ENCODE data around the gene RPS6KA4.
A peak's percentile ranks its signal among the peaks of the same experiment; 100 is the strongest.

Gene RPS6KA4

GRCh38 chr11:64385945-64386704 is 27.2 kb downstream of the RPS6KA4 start:
- no peak overlapping the region for H4K8ac ChIP-seq (ENCODE audit: low read length)
- no peaks in the 10 kb centered on the region for H3K79me1 ChIP-seq (replicated peaks; ENCODE audit: low read length, poor library complexity, severe bottlenecking)
- 76% methylated on average over 10 of the region's 11 CpGs for WGBS

DNA sequence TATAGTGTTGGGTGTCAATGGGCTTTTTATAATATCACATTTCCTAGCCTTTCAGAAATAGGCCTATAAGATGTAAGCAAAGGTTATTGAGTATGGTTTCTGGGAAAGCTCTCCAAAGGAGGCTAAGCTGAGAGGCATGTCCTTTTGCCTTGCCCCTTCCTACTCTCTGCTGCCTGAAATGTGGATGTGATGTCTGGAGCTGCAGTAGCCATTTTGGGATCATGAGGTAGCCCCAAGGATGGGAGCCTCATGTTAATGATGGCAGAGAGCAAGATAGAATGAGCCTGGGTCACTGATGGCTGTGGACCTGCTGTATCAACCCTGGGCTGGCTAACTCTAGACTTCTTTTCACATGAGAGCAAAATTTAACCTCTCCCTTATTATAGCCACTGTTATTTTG is 29.0 kb downstream of the RPS6KA4 start:
- H3K36me3 ChIP-seq (ENCODE audit: control insufficient read depth in 1 of 2, insufficient read depth in 2 of 2, low read depth in 1 of 2, low read length in 2 of 2) = no peaks in the 10 kb centered on the region
- no peak overlapping the region for H3K14ac ChIP-seq (ENCODE audit: low read length in 2 of 2)
- no peak overlapping the region for H3K9ac ChIP-seq (ENCODE audit: low read length)
- H4K91ac ChIP-seq (ENCODE audit: low read length) = no peak overlapping the region
- no peak overlapping the region for H4K8ac ChIP-seq (ENCODE audit: low read length)
- H2BK12ac ChIP-seq (ENCODE audit: low read length in 2 of 2) = no peak overlapping the region
- H3K4me1 ChIP-seq (ENCODE audit: control insufficient read depth, insufficient read depth, low read depth, low read length) = peaks cover 2% of the 10 kb centered on the region
- no peak overlapping the region for H3K18ac ChIP-seq (ENCODE audit: low read depth in 1 of 2, low read length in 2 of 2)
- H2BK120ac ChIP-seq (ENCODE audit: low read depth, low read length) = no peak overlapping the region
- no peak overlapping the region for H3K27ac ChIP-seq (ENCODE audit: low read length, poor library complexity, severe bottlenecking)
- no peak overlapping the region for H2BK5ac ChIP-seq (ENCODE audit: low read depth, low read length, poor library complexity, severe bottlenecking)
- no peak overlapping the region for H2BK15ac ChIP-seq (ENCODE audit: low read depth, poor library complexity, severe bottlenecking)
- H3K9me3 ChIP-seq (ENCODE audit: control insufficient read depth, low read length) = peaks cover 9% of the 10 kb centered on the region
- H3K79me1 ChIP-seq (replicated peaks; ENCODE audit: low read length, poor library complexity, severe bottlenecking) = no peaks in the 10 kb centered on the region
- peaks cover 23 to 88% of the 10 kb centered on the region in 2 experiments for H3K27me3 ChIP-seq (ENCODE audit: control insufficient read depth in 1 of 2, insufficient read depth in 1 of 2, low read length in 2 of 2)
- H3K4ac ChIP-seq (ENCODE audit: low read depth in 1 of 2, low read length in 2 of 2) = no peak overlapping the region
- no peak overlapping the region for H2AFZ ChIP-seq (ENCODE audit: low read depth, low read length)
- no peak overlapping the region for H2AK5ac ChIP-seq (ENCODE audit: low read length, severe bottlenecking)
- no peak overlapping the region for H3K4me2 ChIP-seq (ENCODE audit: low read length, poor library complexity, severe bottlenecking)
- no peak overlapping the region for H3K4me3 ChIP-seq (ENCODE audit: insufficient read depth in 1 of 2, low read depth in 1 of 2, low read length in 2 of 2)
- no peak overlapping the region for H3K23ac ChIP-seq (ENCODE audit: low read length in 2 of 2)
- no peak for DNase-seq

More at GRCh38 chr11:64385945-64386704, 27.2 kb downstream of the RPS6KA4 start:
- no peak overlapping the region for H2BK120ac ChIP-seq (ENCODE audit: low read depth, low read length)
- no peak overlapping the region for H3K23ac ChIP-seq (ENCODE audit: low read length in 2 of 2)
- H3K18ac ChIP-seq (ENCODE audit: low read depth in 1 of 2, low read length in 2 of 2) = no peak overlapping the region
- H3K36me3 ChIP-seq (ENCODE audit: control insufficient read depth in 1 of 2, insufficient read depth in 2 of 2, low read depth in 1 of 2, low read length in 2 of 2) = no peaks in the 10 kb centered on the region
- no peak overlapping the region for H3K14ac ChIP-seq (ENCODE audit: low read length in 2 of 2)
- H3K9ac ChIP-seq (ENCODE audit: low read length) = no peak overlapping the region
- no peak overlapping the region for H3K4ac ChIP-seq (ENCODE audit: low read depth in 1 of 2, low read length in 2 of 2)
- no peak overlapping the region for H3K27ac ChIP-seq (ENCODE audit: low read length, poor library complexity, severe bottlenecking)
- no peak overlapping the region for H2BK12ac ChIP-seq (ENCODE audit: low read length in 2 of 2)
- H2AFZ ChIP-seq (ENCODE audit: low read depth, low read length) = no peak overlapping the region
- H4K91ac ChIP-seq (ENCODE audit: low read length) = no peak overlapping the region
- no peak overlapping the region for H2AK5ac ChIP-seq (ENCODE audit: low read length, severe bottlenecking)
- H3K4me3 ChIP-seq (ENCODE audit: insufficient read depth in 1 of 2, low read depth in 1 of 2, low read length in 2 of 2) = no peak overlapping the region
- no peak overlapping the region for H2BK15ac ChIP-seq (ENCODE audit: low read depth, poor library complexity, severe bottlenecking)
- peaks cover 2% of the 10 kb centered on the region for H3K4me1 ChIP-seq (ENCODE audit: control insufficient read depth, insufficient read depth, low read depth, low read length)
- peak; percentile 69 for DNase-seq
- no peak overlapping the region for H3K4me2 ChIP-seq (ENCODE audit: low read length, poor library complexity, severe bottlenecking)
- peaks cover 28 to 90% of the 10 kb centered on the region in 2 experiments for H3K27me3 ChIP-seq (ENCODE audit: control insufficient read depth in 1 of 2, insufficient read depth in 1 of 2, low read length in 2 of 2)
- H3K9me3 ChIP-seq (ENCODE audit: control insufficient read depth, low read length) = peaks cover 9% of the 10 kb centered on the region
- H2BK5ac ChIP-seq (ENCODE audit: low read depth, low read length, poor library complexity, severe bottlenecking) = no peak overlapping the region

GRCh38 chr11:64388894-64389293 is 29.9 kb downstream of the RPS6KA4 start:
- Histone ChIP-seq H3K18ac (ENCODE audit: low read depth in 1 of 2, low read length in 2 of 2) (no peak overlapping the region), H3K27me3 (ENCODE audit: control insufficient read depth in 1 of 2, insufficient read depth in 1 of 2, low read length in 2 of 2) (peaks cover 23 to 79% of the 10 kb centered on the region in 2 experiments), H2AFZ (ENCODE audit: low read depth, low read length) (no peak overlapping the region), H2AK5ac (ENCODE audit: low read length, severe bottlenecking) (no peak overlapping the region), H4K8ac (ENCODE audit: low read length) (no peak overlapping the region), H3K4me1 (ENCODE audit: control insufficient read depth, insufficient read depth, low read depth, low read length) (peaks cover 2% of the 10 kb centered on the region), H2BK120ac (ENCODE audit: low read depth, low read length) (no peak overlapping the region), H2BK12ac (ENCODE audit: low read length in 2 of 2) (no peak overlapping the region), H4K91ac (ENCODE audit: low read length) (no peak overlapping the region), H3K79me1 (replicated peaks; ENCODE audit: low read length, poor library complexity, severe bottlenecking) (no peaks in the 10 kb centered on the region), H3K36me3 (ENCODE audit: control insufficient read depth in 1 of 2, insufficient read depth in 2 of 2, low read depth in 1 of 2, low read length in 2 of 2) (no peaks in the 10 kb centered on the region), H3K27ac (ENCODE audit: low read length, poor library complexity, severe bottlenecking) (no peak overlapping the region), H3K4ac (ENCODE audit: low read depth in 1 of 2, low read length in 2 of 2) (no peak overlapping the region), H3K14ac (ENCODE audit: low read length in 2 of 2) (no peak overlapping the region), H3K23ac (ENCODE audit: low read length in 2 of 2) (no peak overlapping the region), H2BK5ac (ENCODE audit: low read depth, low read length, poor library complexity, severe bottlenecking) (no peak overlapping the region), H2BK15ac (ENCODE audit: low read depth, poor library complexity, severe bottlenecking) (no peak overlapping the region), H3K4me3 (ENCODE audit: insufficient read depth in 1 of 2, low read depth in 1 of 2, low read length in 2 of 2) (no peak overlapping the region), H3K9ac (ENCODE audit: low read length) (no peak overlapping the region), H3K9me3 (ENCODE audit: control insufficient read depth, low read length) (peaks cover 9% of the 10 kb centered on the region), H3K4me2 (ENCODE audit: low read length, poor library complexity, severe bottlenecking) (no peak overlapping the region)
- 86% methylated on average over 10 of the region's 10 CpGs for WGBS
- no peak for DNase-seq

- Histone ChIP-seq H3K4me1 (ENCODE audit: control insufficient read depth, insufficient read depth, low read depth, low read length) (peaks cover 2% of the 10 kb centered on the region), H3K4me2 (ENCODE audit: low read length, poor library complexity, severe bottlenecking) (no peak overlapping the region), H3K14ac (ENCODE audit: low read length in 2 of 2) (no peak overlapping the region), H4K91ac (ENCODE audit: low read length) (no peak overlapping the region), H2AFZ (ENCODE audit: low read depth, low read length) (no peak overlapping the region), H3K79me1 (replicated peaks; ENCODE audit: low read length, poor library complexity, severe bottlenecking) (no peaks in the 10 kb centered on the region), H3K27me3 (ENCODE audit: control insufficient read depth in 1 of 2, insufficient read depth in 1 of 2, low read length in 2 of 2) (peaks cover 23 to 76% of the 10 kb centered on the region in 2 experiments), H3K9ac (ENCODE audit: low read length) (no peak overlapping the region), H2BK120ac (ENCODE audit: low read depth, low read length) (no peak overlapping the region), H3K18ac (ENCODE audit: low read depth in 1 of 2, low read length in 2 of 2) (no peak overlapping the region), H3K27ac (ENCODE audit: low read length, poor library complexity, severe bottlenecking) (no peak overlapping the region), H3K4me3 (ENCODE audit: insufficient read depth in 1 of 2, low read depth in 1 of 2, low read length in 2 of 2) (no peak overlapping the region), H2AK5ac (ENCODE audit: low read length, severe bottlenecking) (no peak overlapping the region), H3K23ac (ENCODE audit: low read length in 2 of 2) (no peak overlapping the region), H2BK15ac (ENCODE audit: low read depth, poor library complexity, severe bottlenecking) (no peak overlapping the region), H3K9me3 (ENCODE audit: control insufficient read depth, low read length) (peaks cover 9% of the 10 kb centered on the region), H3K4ac (ENCODE audit: low read depth in 1 of 2, low read length in 2 of 2) (no peak overlapping the region), H2BK5ac (ENCODE audit: low read depth, low read length, poor library complexity, severe bottlenecking) (no peak overlapping the region), H4K8ac (ENCODE audit: low read length) (no peak overlapping the region), H3K36me3 (ENCODE audit: control insufficient read depth in 1 of 2, insufficient read depth in 2 of 2, low read depth in 1 of 2, low read length in 2 of 2) (no peaks in the 10 kb centered on the region), H2BK12ac (ENCODE audit: low read length in 2 of 2) (no peak overlapping the region)
- no peak for DNase-seq
- WGBS = 90% methylated on average over 2 of the region's 2 CpGs
These were observed 30.9 kb downstream of the RPS6KA4 start for GRCh38 chr11:64389851-64390250.

All from mesenchymal stem cell (in vitro differentiated cells and primary cell).